CD4-positive, alpha-beta T cell treated with Interleukin-12 subunit alpha and Interleukin-12 subunit beta, for 1 hour (primary cell): Measurements from ENCODE around the gene ZSCAN18.
"Not testable (repeated sequence)": the region's sequence is repeated elsewhere in the genome, so short reads cannot be mapped to it uniquely, and the experiment has no call there.

Experiments used
- DNase-seq: peaks from one replicate; pipeline ENCODE4 v3.0.0-alpha.2; 2020

The ZSCAN18 gene, protein sequence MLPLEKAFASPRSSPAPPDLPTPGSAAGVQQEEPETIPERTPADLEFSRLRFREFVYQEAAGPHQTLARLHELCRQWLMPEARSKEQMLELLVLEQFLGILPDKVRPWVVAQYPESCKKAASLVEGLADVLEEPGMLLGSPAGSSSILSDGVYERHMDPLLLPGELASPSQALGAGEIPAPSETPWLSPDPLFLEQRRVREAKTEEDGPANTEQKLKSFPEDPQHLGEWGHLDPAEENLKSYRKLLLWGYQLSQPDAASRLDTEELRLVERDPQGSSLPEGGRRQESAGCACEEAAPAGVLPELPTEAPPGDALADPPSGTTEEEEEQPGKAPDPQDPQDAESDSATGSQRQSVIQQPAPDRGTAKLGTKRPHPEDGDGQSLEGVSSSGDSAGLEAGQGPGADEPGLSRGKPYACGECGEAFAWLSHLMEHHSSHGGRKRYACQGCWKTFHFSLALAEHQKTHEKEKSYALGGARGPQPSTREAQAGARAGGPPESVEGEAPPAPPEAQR

DNA sequence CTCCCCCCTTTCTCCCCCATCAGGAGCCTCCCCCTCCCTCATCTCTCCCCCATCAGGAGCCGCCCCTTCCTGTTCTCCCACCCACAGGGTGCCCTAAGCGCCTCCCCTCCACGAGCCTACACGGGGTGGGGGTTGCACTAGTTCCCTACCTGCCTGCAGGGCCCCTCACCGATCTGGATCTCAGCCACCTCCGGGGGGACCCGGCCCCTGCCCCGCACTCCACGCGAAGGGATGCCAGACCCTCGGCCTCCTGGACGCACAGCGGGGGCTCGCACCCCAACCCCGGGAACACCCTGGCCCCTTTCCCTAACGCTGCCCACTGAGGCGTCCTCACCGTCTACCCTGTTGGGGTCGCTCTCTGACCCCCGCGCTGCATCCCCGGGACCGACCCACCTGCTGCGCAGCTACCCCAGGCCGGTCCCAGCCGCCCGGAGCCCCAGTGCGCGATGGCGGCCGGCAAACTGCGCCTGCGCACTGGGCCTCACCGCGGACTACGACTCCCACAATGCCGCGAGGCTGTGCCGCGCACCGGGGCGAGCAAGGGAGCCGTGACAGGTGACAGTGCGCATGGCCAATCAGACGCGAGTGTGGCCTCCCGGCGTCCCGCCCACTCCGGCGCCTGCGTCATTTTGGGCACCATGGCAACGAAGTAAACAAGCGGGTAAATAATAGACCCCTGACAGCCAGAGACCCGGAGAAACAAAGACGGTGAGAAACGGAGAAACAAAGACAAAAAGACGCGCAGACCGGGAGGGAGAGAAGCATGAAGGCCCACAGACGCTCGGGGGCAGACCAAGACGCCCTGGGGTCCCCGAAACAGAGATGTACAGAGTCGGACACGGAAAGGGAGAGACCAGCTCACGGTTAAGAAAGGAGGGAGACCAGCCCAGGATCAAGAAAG lies at the start of gene ZSCAN18:
Gene ZSCAN18, minus strand, starts transcription at position 451 of the 901 bp plus-strand sequence. CDS start 7,964 bp downstream, outside the sequence.
- DNase-seq: peak; percentile 98

DNA sequence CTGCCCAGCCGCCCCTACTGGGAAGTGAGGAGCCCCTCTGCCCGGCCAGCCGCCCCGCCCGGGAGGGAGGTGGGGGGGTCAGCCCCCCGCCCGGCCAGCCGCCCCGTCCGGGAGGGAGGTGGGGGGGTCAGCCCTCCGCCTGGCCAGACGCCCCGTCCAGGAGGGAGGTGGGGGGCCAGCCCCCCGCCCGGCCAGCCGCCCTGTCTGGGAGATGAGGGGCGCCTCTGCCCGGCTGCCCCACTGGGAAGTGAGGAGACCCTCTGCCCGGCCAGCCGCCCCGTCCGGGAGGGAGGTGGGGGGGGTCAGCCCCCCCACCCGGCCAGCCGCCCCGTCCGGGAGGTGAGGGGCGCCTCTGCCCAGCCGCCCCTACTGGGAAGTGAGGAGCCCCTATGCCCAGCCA lies 49.4 kb upstream of the ZSCAN18 start:
- DNase-seq: not testable (repeated sequence)

DNA sequence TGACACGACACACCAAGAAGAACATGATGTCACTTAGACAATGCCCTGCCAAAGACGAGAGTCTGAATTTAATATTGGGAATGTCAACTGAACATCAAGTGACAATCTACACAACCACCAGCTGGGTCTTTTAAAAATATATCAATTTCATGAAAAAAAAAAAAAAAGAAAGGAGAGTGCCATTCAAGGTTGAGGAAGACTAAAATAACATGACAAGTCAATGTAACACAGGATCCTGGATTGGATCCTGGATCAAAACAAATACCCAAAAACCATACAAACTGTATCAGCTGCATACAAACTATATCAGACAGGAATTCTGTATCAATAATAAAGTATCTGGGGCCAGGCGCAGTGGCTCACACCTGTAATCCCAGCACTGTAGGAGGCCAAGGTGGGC lies 47.8 kb upstream of the ZSCAN18 start:
- DNase-seq: no peak

DNA sequence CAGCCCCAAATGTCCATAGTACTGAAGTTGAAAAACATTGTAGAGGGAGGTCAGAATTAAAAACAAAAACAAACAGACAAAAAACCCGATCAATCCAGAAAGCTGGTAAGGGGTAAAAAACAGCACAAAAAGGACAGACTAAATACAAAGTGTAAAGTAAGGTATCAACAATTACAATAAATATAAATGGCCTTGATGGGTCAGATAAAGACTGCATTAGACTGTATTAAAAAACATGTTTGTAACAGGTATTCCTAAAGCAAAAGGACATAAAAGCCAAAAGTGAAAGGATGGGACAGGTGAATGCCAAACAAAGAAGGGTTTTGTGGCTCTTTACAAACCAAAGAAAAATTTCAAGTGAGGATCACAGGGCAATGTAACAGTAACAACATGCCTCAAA lies 36.2 kb upstream of the ZSCAN18 start:
- DNase-seq: no peak

DNA sequence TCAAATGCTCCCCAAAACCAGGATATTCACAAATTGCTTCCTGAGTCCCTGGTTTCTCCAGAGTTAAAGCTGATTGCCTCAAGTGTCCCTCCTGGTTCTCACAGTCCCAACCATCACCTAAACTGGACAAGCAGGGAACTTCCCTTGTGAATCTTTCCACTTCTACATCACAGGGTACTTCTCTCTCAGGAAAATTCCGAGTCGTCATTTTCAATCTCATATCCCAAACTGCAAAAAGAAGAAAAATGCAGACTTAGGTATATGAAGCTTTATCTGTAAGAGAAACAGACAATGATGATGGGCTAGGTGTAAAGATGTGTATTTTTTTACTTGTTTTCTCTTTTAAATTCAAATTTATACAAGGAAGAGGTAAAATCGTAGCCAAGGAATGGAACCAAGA lies 31.3 kb upstream of the ZSCAN18 start:
- no peak for DNase-seq

DNA sequence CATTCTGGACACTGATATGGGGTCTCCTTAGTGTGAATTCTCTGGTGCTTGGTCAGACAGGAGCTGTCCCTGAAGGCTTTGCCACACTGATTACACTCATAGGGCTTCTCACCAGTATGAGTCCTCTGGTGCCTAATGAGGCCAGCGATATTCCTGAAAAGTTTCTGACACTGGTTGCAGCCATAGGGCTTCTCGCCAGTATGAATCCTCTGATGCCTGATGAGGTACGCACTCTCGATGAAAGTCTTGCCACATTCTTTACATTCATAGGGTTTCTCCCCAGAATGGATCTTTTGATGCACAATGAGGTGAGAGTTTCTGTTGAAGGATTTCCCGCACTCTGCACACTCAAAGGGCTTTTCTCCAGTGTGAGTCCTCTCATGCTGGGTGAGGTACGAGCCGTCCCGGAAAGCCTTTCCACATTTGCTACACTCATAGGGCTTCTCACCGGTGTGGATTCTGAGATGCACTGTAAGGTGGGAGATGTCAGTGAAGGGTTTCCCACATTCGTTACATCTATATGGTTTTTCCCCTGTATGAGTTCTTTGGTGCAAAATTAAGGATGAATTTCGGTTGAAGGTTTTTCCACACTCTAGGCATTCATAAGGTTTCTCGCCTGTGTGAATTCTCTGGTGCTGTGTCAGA lies 30.1 kb upstream of the ZSCAN18 start:
- DNase-seq: no peak

DNA sequence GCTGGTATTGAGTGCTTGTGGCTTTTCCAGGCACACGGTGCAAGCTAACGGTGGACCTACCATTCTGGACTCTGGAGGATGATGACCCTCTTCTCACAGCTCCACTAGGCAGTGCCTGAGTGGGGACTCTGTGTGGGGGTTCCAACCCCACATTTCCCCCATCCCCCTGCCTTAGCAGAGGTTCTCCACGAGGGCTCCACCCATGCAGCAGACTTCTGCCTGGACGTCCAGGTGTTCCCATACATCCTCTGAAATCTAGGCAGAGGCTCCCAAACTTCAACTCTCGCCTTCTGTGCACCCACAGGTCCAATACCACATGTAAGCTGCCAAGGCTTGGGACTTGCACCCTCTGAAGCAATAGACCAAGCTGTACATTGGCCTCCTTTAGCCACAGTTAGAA lies 25.3 kb upstream of the ZSCAN18 start:
- DNase-seq: no peak

DNA sequence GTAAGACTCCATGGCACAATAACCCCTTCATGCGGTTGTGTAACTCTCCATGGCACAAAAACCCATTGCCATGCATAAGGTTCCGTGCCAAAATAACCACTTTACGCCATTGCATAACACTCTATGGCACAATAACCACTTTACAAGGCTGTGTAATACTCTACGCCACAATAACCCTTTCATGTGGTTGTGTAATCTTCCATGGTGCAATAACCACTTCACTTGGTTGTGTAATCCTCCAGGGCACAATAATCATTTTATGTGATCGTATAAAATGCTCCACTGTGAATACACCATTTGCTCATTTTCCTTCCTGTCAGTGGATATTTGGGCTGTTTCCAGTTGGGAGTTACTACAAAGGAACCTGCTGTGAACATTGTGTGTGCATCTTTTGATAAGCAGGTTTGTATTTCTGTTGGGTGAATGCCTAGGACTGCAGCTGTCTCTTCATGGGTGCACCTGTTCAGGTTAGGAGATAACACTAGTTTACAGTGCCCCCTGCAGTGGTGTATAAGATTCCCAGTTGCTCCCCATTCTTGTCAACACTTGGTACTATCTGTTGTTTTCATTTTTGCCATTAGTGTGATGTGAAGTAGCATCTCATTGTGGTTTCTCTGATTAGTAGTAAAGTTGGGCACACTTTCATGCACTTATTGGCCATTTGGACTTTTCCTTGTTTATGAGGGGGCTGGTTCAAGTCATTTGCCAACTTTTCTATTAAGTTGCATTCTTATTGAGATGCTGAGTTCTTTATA lies 21.1 kb upstream of the ZSCAN18 start:
- DNase-seq: no peak

DNA sequence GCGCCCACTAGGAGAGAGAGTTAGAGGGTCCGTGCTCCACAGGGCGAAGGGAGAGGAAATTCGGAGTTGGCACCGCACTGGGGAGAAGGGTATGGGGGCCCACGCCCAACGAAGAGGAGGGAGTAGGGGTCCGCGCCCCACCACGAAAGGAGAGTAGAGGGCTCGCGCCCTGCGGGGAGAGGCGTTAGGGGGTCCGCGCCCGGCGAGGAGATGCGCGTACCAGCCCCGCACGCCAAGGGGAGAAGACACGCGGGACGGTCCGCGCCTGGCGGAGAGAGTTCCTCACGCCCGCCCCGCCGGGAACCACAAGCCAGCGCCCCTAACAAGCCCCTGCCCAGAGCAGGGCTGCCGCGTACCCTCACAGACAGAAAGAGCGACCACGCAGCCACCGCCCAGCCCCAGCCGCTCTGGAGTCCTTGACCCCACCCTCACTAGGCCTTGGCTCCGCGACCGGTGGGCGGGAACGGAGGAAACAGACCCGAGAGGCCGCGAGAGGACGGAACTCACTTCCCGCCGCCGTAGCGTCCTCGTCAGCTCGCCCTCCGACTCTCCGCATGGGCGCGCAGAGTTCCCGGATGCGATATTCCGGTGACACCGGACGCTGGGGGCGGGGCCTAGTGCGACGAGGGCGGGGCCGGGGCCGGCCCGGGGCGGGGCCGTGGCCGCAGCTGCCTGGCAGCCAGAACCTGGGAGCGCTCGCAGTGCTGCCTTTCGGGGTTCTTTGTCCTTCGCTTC lies 20.0 kb upstream of the ZSCAN18 start:
- no peak for DNase-seq

DNA sequence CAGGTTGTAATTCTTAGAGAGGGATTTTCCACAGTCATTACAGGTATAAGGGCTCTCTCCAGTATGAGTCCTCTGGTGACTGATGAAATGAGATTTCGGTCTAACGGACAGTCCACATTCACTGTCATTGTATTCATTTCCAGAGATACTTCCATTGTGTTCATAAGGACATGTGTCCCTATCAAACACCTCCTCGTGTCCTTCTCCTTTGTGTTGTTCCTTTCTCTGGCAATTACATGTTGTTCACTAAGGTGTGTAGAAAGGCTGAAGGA lies 10.5 kb upstream of the ZSCAN18 start:
- no peak for DNase-seq

DNA sequence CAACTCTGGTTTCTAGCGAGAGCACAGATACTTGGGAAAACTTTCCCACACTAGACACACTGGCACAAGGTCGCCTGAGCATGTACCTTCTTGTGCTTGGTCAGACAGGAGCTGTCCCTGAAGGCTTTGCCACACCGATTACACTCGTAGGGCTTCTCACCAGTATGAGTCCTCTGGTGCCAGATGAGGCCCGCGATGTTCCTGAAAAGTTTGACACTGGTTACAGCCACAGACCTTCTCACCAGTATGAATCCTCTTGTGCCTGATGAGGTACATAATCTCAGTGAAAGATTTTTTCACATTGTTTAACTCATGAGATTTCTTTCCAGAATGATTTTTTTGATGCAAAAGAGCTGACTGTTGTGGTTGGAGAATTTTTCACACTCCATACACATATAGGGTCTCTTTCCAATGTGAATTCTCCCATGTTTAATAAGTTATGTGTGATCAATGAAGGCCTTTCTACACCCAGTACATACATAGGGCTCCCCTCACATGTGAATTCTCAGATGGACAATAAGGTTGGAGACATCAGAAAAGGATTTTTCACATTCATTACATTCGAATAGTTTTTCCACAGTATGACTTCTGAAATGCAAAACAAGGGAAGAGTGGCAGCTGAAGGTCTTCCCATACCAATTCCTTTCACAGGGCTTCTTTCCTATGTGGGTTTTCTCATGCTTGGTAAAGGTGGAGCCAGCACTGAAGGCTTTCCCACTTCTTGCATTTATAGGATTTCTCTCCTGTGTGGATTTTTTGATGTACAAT lies 9.9 kb upstream of the ZSCAN18 start:
- DNase-seq: no peak

DNA sequence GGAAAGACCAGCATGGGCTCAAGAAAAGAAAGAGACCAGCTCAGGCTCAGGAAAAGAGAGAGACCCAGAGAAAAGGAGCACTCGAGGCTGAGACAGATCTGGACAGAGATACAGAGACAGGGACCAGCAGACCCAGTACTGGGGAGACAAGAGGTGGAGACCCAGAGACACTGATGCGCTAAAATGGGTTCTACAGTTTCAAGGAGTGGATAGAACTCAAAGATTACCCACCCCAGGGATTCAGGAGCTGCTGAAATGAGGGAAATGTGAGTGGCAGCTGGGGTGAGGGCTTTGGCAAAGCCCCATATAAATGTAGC lies 609 bp upstream of the ZSCAN18 start:
- DNase-seq: no peak

DNA sequence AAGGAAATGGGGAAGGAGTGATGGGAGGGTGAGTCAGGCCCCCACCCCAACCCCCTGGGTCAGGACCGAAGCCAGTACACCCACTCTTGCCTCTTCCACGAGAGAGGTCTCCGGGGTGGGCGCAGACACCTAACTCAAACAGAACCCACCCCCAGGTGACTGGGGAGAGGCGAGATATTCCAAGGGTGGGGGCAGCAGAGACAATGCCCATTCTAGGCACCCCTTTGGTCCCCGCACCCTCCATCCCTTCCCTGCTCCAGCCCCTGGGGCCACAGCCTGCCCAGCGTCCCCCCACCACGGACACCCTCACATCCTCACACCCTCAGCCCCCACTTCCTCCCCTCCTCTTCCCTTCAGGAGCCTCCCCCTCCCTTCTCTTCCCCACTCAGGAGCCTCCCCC lies 682 bp downstream of the ZSCAN18 start:
- no peak for DNase-seq

DNA sequence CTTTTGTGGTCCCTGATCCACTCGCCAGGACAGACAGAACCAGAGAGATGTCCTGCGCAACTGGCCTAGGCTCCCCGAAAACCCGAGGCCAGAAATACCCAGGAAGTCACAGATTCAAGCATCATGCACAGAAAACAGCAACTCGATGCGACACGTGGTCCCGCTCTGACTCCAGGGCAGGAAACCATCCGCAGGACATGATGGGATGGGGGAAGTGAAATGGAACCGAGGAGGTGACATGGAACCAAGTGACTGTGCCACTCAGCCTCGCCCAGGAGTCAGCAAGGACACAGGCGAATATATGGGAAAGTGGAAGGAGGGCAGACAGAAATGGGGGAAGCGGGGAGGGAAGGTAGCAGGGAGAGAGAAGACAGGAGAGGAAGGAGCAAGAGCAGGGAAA lies 1.1 kb downstream of the ZSCAN18 start:
- DNase-seq: no peak

DNA sequence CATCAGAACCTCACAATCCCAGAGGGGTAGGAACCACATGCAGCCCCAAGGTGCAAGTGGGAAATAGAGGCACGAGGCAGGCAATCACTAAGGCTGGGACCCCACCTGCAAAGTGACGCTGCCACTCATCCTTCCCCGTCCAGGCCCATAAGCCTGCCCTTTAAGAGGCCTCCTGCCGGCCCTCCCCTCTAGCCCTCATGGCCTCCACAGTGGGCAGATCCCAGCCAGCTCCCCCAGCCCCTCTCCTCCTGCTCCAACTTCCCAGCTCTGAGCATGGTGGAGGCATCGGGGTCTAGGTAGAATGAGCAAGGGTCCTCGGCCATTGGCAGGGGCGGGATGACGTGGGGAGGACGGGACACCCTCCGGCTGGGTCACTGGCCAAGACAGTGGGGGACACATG lies 2.7 kb downstream of the ZSCAN18 start:
- no peak for DNase-seq

DNA sequence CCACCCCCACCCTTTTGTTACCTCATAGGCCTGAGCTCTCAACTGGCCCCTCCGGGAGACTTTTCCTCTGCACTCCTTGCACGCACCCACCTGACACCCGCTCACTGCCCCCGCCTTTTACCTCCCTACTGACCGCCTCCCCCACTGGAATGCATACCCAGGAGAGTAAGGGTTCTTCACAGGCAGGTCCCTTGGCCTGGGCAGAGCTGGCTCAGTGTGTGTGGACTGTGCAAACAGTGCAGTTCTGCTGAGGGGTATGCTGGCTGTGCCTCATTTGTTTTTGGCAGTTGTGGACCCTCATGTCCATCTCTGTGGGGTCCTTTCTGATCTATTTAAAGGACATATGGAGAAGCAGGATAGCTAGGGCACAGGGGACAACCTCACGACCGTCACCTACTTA lies 5.0 kb downstream of the ZSCAN18 start:
- no peak for DNase-seq

DNA sequence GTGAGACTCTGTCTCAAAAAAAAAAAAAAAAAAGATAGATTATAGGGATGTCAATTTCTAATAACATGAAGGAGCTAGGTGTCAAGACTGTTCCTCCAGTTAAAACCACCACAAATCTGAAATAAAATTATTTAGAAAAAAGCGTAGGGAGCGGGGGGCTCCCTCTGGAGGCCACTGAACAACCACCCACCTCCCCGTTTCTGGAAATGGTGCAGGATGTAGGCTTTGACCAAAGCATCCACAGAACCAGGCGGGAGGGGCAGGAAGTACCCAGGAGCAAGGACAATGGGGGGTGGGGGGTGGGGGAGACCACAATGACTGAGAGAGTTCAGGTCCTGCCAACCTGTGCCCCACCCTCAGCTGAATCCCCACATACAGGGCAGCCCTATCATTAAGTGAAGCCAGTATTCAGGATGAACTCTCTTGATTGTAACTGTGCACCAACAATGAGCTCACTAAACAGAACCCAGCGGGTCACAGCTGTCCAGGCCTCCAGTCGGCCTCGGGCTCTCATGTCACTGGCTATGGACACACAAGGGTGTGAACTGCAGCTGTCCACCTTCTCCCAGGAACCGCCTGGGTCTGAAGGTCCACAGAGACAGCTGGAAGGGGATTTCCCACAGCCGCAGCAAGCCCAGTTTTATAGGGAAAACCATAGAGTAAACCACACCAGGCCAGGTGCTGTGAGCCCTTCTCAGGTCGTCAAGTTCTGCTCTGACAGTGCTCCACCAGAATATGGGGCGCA lies 6.6 kb downstream of the ZSCAN18 start:
- DNase-seq: no peak

DNA sequence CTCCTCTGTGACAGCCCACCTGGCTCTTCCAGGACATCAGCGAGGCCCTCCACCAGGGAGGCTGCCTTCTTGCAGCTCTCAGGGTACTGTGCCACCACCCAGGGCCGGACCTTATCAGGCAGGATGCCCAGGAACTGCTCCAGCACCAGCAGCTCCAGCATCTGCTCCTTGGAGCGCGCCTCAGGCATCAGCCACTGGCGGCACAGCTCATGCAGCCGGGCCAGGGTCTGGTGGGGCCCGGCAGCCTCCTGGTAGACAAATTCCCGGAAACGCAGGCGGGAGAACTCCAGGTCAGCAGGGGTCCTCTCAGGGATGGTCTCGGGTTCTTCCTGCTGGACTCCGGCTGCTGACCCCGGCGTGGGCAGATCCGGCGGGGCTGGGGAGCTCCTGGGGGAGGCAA lies 8.2 kb downstream of the ZSCAN18 start:
- DNase-seq: no peak

DNA sequence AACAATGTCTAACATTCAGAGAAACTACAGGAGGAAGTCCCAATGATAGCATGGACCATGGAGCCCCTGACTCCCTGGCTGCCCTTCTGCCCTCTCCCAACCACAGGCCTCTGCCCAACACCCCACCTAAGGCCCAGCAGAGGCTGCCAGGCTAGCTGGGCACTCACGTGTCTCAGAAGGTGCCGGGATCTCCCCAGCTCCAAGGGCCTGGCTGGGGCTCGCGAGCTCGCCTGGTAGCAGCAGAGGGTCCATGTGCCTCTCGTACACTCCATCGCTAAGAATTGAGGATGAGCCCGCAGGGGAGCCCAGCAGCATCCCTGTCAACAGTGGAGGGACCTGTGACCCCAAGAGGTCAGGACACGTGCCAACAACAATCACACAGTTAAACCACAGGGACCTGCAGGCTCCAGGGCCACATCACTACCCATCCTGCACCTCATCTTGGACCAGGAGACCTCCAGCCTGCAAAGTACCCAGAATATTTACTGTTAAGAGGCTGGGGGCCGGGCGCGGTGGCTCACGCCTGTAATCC lies 9.4 kb downstream of the ZSCAN18 start:
- DNase-seq: no peak
